Measurements from ENCODE around the gene MYBPC2.
A peak's percentile ranks its signal among the peaks of the same experiment; 100 is the strongest.

MYBPC2 gene

GRCh38 chr19:50413096-50413495 is 19.6 kb upstream of the MYBPC2 start:
- no peak for TF ChIP-seq SIN3A (IDR thresholded peaks at IDR 0.05; ENCODE audit: borderline replicate concordance, insufficient read depth, low read length)
- TF ChIP-seq POLR2AphosphoS5 (IDR thresholded peaks at IDR 0.05; ENCODE audit: low read depth, low read length) = no peak
- no peak for TF ChIP-seq TAF1 (IDR thresholded peaks at IDR 0.05; ENCODE audit: borderline replicate concordance, insufficient read depth, low read length)
- TF ChIP-seq, protein P1, sequence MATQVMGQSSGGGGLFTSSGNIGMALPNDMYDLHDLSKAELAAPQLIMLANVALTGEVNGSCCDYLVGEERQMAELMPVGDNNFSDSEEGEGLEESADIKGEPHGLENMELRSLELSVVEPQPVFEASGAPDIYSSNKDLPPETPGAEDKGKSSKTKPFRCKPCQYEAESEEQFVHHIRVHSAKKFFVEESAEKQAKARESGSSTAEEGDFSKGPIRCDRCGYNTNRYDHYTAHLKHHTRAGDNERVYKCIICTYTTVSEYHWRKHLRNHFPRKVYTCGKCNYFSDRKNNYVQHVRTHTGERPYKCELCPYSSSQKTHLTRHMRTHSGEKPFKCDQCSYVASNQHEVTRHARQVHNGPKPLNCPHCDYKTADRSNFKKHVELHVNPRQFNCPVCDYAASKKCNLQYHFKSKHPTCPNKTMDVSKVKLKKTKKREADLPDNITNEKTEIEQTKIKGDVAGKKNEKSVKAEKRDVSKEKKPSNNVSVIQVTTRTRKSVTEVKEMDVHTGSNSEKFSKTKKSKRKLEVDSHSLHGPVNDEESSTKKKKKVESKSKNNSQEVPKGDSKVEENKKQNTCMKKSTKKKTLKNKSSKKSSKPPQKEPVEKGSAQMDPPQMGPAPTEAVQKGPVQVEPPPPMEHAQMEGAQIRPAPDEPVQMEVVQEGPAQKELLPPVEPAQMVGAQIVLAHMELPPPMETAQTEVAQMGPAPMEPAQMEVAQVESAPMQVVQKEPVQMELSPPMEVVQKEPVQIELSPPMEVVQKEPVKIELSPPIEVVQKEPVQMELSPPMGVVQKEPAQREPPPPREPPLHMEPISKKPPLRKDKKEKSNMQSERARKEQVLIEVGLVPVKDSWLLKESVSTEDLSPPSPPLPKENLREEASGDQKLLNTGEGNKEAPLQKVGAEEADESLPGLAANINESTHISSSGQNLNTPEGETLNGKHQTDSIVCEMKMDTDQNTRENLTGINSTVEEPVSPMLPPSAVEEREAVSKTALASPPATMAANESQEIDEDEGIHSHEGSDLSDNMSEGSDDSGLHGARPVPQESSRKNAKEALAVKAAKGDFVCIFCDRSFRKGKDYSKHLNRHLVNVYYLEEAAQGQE (IDR thresholded peaks at IDR 0.05; ENCODE audit: insufficient read depth in 1 of 2, low read depth in 2 of 2, low read length in 2 of 2) = no peak
- no peak for TF ChIP-seq FOXP2 (optimal IDR thresholded peaks at IDR 0.05; ENCODE audit: borderline replicate concordance, extremely low read depth, extremely low read length, insufficient read depth)

- TF ChIP-seq FOXP2 (optimal IDR thresholded peaks at IDR 0.05; ENCODE audit: borderline replicate concordance, extremely low read depth, extremely low read length, insufficient read depth) (no peak), TAF1 (IDR thresholded peaks at IDR 0.05; ENCODE audit: borderline replicate concordance, insufficient read depth, low read length) (no peak), SIN3A (IDR thresholded peaks at IDR 0.05; ENCODE audit: borderline replicate concordance, insufficient read depth, low read length) (no peak)
Measured at GRCh38 chr19:50413531-50413930, 19.2 kb upstream of the MYBPC2 start.

- TF ChIP-seq TAF1 (IDR thresholded peaks at IDR 0.05; ENCODE audit: borderline replicate concordance, insufficient read depth, low read length) = no peak
- TF ChIP-seq FOXP2 (optimal IDR thresholded peaks at IDR 0.05; ENCODE audit: borderline replicate concordance, extremely low read depth, extremely low read length, insufficient read depth) = peak; percentile 76
- TF ChIP-seq SIN3A (IDR thresholded peaks at IDR 0.05; ENCODE audit: borderline replicate concordance, insufficient read depth, low read length) = no peak
Measured at GRCh38 chr19:50414864-50415660, 17.6 kb upstream of the MYBPC2 start.

GRCh38 chr19:50415661-50416033 is 17.0 kb upstream of the MYBPC2 start:
- TF ChIP-seq POLR2AphosphoS5 (IDR thresholded peaks at IDR 0.05; ENCODE audit: low read depth, low read length) (no peak), TAF1 (IDR thresholded peaks at IDR 0.05; ENCODE audit: borderline replicate concordance, insufficient read depth, low read length) (no peak), SIN3A (IDR thresholded peaks at IDR 0.05; ENCODE audit: borderline replicate concordance, insufficient read depth, low read length) (no peak), FOXP2 (optimal IDR thresholded peaks at IDR 0.05; ENCODE audit: borderline replicate concordance, extremely low read depth, extremely low read length, insufficient read depth) (no peak)
- TF ChIP-seq, protein P1 (IDR thresholded peaks at IDR 0.05; ENCODE audit: insufficient read depth in 1 of 2, low read depth in 2 of 2, low read length in 2 of 2) = no peak

GRCh38 chr19:50416034-50416977 is 16.4 kb upstream of the MYBPC2 start:
- TF ChIP-seq, protein P1 (IDR thresholded peaks at IDR 0.05; ENCODE audit: insufficient read depth in 1 of 2, low read depth in 2 of 2, low read length in 2 of 2) = no peak
- no peak for TF ChIP-seq SIN3A (IDR thresholded peaks at IDR 0.05; ENCODE audit: borderline replicate concordance, insufficient read depth, low read length)
- TF ChIP-seq FOXP2 (optimal IDR thresholded peaks at IDR 0.05; ENCODE audit: borderline replicate concordance, extremely low read depth, extremely low read length, insufficient read depth) = no peak
- no peak for TF ChIP-seq POLR2AphosphoS5 (IDR thresholded peaks at IDR 0.05; ENCODE audit: low read depth, low read length)
- TF ChIP-seq TAF1 (IDR thresholded peaks at IDR 0.05; ENCODE audit: borderline replicate concordance, insufficient read depth, low read length) = no peak
